IMR-90 (cell line): Measurements from ENCODE around the gene HPN. TPM values are rescaled to one million over a fixed set of nuclear protein-coding genes. Genes with fewer than 3 reads are reported as not detected.

Experiments used
- ATAC-seq: fragments of 200-7000 bp; cut with Tn5 transposase; 2 replicates; pipeline ENCODE4 v1.9.1; 2020; ENCODE audit warnings: low read depth, mild to moderate bottlenecking, moderate library complexity
- BruUV-seq: library from RNA; stranded (reverse); fragments of 400-500 nt; replicated peaks from 2 replicates; lab custom pipeline; 2021; lab: Mats Ljungman, UMichigan
- CTCF ChIA-PET: fragments of 300-600 bp; formaldehyde crosslinking; extraction: SDS; loops from one replicate; lab custom pipeline; 2021; ENCODE audit warnings: antibody characterized with exemption; lab: Yijun Ruan, JAX
- POLR2A ChIA-PET: fragments of 300-600 bp; sonication (Branson Sonifier 250); formaldehyde crosslinking; loops from one replicate; lab custom pipeline; 2022; ENCODE audit warnings: antibody characterized with exemption; ENCODE audit not compliant: unreplicated experiment; lab: Charles Lee
- DNase-seq: peaks from one replicate; pipeline ENCODE4 v3.0.0; 2013
- H2AFZ ChIP-seq: replicated peaks from 2 replicates; pipeline ENCODE3; 2013; ENCODE audit warnings: low read length, mild to moderate bottlenecking; ENCODE audit not compliant: poor library complexity
- H2AK5ac ChIP-seq: 2 replicates; pipeline ENCODE4 v1.6.1; 2013; ENCODE audit warnings: low read depth, low read length, inconsistent platforms
- H2AK9ac ChIP-seq: replicated peaks from 2 replicates; pipeline ENCODE3; 2013; ENCODE audit warnings: mild to moderate bottlenecking, low read depth, low read length, moderate library complexity; ENCODE audit not compliant: poor library complexity
- H2BK120ac ChIP-seq: 2 replicates; pipeline ENCODE4 v1.6.1; 2013; ENCODE audit warnings: low read depth, low read length, inconsistent platforms
- H2BK15ac ChIP-seq: 3 replicates; pipeline ENCODE4 v1.6.1; 2013; ENCODE audit warnings: low read depth, low read length, inconsistent platforms
- H2BK20ac ChIP-seq: 2 replicates; pipeline ENCODE4 v1.6.1; 2013; ENCODE audit warnings: low read depth, mild to moderate bottlenecking, inconsistent platforms, low read length, moderate library complexity
- H2BK5ac ChIP-seq: 2 replicates; pipeline ENCODE4 v1.6.1; 2013; ENCODE audit warnings: mild to moderate bottlenecking, low read depth, low read length, inconsistent platforms; ENCODE audit not compliant: poor library complexity, severe bottlenecking
- H3K14ac ChIP-seq: replicated peaks from 2 replicates; pipeline ENCODE4 v1.6.1; 2013; ENCODE audit warnings: low read depth, low read length, inconsistent platforms
- H3K18ac ChIP-seq: 2 replicates; pipeline ENCODE4 v1.6.1; 2013; ENCODE audit warnings: low read depth, low read length, control low read depth
- H3K23ac ChIP-seq: 2 replicates; pipeline ENCODE4 v1.6.1; 2013; ENCODE audit warnings: low read depth, low read length, inconsistent platforms
- H3K27ac ChIP-seq: 2 replicates; pipeline ENCODE4 v1.5.1; 2013; ENCODE audit warnings: mild to moderate bottlenecking, control low read depth, low read length; ENCODE audit not compliant: insufficient read depth
- H3K27me3 ChIP-seq: 2 replicates; pipeline ENCODE4 v1.6.1; 2013; ENCODE audit warnings: low read length; ENCODE audit not compliant: control insufficient read depth, insufficient read depth
- H3K36me3 ChIP-seq: 2 replicates; pipeline ENCODE4 v1.6.1; 2013; ENCODE audit warnings: low read length, mixed read lengths; ENCODE audit not compliant: control insufficient read depth, insufficient read depth
- H3K4ac ChIP-seq: 2 replicates; pipeline ENCODE4 v1.6.1; 2013; ENCODE audit warnings: low read depth, low read length, inconsistent platforms
- H3K4me1 ChIP-seq: 2 replicates; pipeline ENCODE4 v1.6.1; 2013; ENCODE audit warnings: low read length, mixed read lengths; ENCODE audit not compliant: control insufficient read depth, insufficient read depth
- H3K4me2 ChIP-seq: 2 replicates; pipeline ENCODE4 v1.6.1; 2013; ENCODE audit warnings: low read depth, mild to moderate bottlenecking, control low read depth, low read length, moderate library complexity
- H3K4me3 ChIP-seq: 2 replicates; pipeline ENCODE4 v1.5.1; 2013; ENCODE audit warnings: low read depth, mild to moderate bottlenecking, control low read depth, low read length, moderate library complexity; ENCODE audit not compliant: insufficient read depth
- H3K56ac ChIP-seq: 2 replicates; pipeline ENCODE4 v1.6.1; 2013; ENCODE audit warnings: low read length, inconsistent platforms; ENCODE audit not compliant: insufficient read depth; ENCODE audit errors: extremely low read depth
- H3K79me1 ChIP-seq, 2 experiments: 2 replicates each; pipeline ENCODE4 v1.6.1; 2013; ENCODE audit warnings: low read length in 2 of 2, inconsistent platforms in 1 of 2, low read depth in 1 of 2
- H3K9ac ChIP-seq: 2 replicates; pipeline ENCODE4 v1.6.1; 2013; ENCODE audit warnings: low read depth, low read length, control low read depth
- H3K9me1 ChIP-seq: 2 replicates; pipeline ENCODE4 v1.6.1; 2013; ENCODE audit warnings: low read length, inconsistent platforms; ENCODE audit not compliant: insufficient read depth
- H3K9me3 ChIP-seq: 2 replicates; pipeline ENCODE4 v1.6.1; 2013; ENCODE audit warnings: low read length; ENCODE audit not compliant: control insufficient read depth, insufficient read depth
- H4K20me1 ChIP-seq: 2 replicates; pipeline ENCODE4 v1.6.1; 2013; ENCODE audit warnings: low read length, inconsistent platforms; ENCODE audit not compliant: insufficient read depth
- H4K5ac ChIP-seq: 2 replicates; pipeline ENCODE4 v1.6.1; 2013; ENCODE audit warnings: mild to moderate bottlenecking, low read depth, low read length, control low read depth
- H4K8ac ChIP-seq, 2 experiments: 2 replicates each; pipeline ENCODE4 v1.6.1; 2013; ENCODE audit warnings: low read depth in 2 of 2, low read length in 2 of 2, control low read depth in 1 of 2, inconsistent platforms in 1 of 2
- H4K91ac ChIP-seq: 2 replicates; pipeline ENCODE4 v1.6.1; 2013; ENCODE audit warnings: low read depth, low read length, inconsistent platforms; ENCODE audit not compliant: insufficient read depth
- CEBPB ChIP-seq: IDR thresholded peaks from 2 replicates; pipeline ENCODE4 v1.6.1; 2012; ENCODE audit warnings: low read depth, low read length, improper control_type of control experiment
- MXI1 ChIP-seq: IDR thresholded peaks from 2 replicates; pipeline ENCODE4 v1.6.1; 2012; ENCODE audit warnings: low read depth, mild to moderate bottlenecking, low read length, moderate library complexity, borderline replicate concordance
- WGBS, 2 experiments: methylation state at CpG; one replicate each; pipeline versions ENCODE4 v1.1.5 to v1.1.7; 2013; ENCODE audit warnings: missing lambda C conversion rate in 2 of 2; ENCODE audit not compliant: insufficient read length in 1 of 2; ENCODE audit errors: extremely low coverage in 2 of 2; 5-methylcytosine and 5-hydroxymethylcytosine counted together
- dilution Hi-C: fragments of 300-500 bp; cut with HindIII; formaldehyde crosslinking; loops from one replicate; pipeline ENCODE4 v1.14.3; 2018; ENCODE audit warnings: low sequenced_read_pairs; ENCODE audit not compliant: unreplicated experiment
- in situ Hi-C: fragments of 300-500 bp; cut with MboI; formaldehyde crosslinking; loops from 3 replicates; pipeline ENCODE4 v1.14.3; 2019; ENCODE audit warnings: low sequenced_read_pairs, inconsistent platforms, mixed read lengths
- intact Hi-C: fragments of 100-400 bp; cut with micrococcal nuclease; formaldehyde crosslinking; loops from 2 replicates; pipeline ENCODE4 v1.10.0; 2022
- polyA plus RNA-seq, 3 experiments: library from polyadenylated mRNA; depleted of rRNA; stranded (reverse); fragments of >200 nt; gene quantifications; 2 replicates each; pipeline ENCODE4 v1.2.3, GENCODE V29; 2012; ENCODE audit warnings: low replicate concordance in 1 of 3
- total RNA-seq: library from RNA; depleted of rRNA; stranded (reverse); fragments of >200 nt; gene quantifications from 2 replicates; pipeline ENCODE4 v1.2.3, GENCODE V29; 2012

HPN gene
- total and polyA plus RNA-seq, 2 of the 4 experiments (the other 2 are of a cell fraction): not detected

- Histone ChIP-seq H2AK9ac (no peak overlapping the region), H3K36me3 (peaks cover 5% of the 10 kb centered on the region), H3K14ac (no peak overlapping the region), H3K27me3 (no peaks in the 10 kb centered on the region; the same call in 1 of the 2 replicates), H4K5ac (no peak overlapping the region), H3K4me3 (no peak overlapping the region), H2BK120ac (no peak overlapping the region), H3K4me1 (peaks cover 3% of the 10 kb centered on the region; the same call in 1 of the 2 replicates), H4K8ac (no peak overlapping the region), H2BK20ac (no peak overlapping the region), H3K9me3 (no peaks in the 10 kb centered on the region), H2BK15ac (no peak overlapping the region), H3K27ac (no peak overlapping the region), H3K4me2 (no peak overlapping the region), H3K9ac (no peak overlapping the region), H4K20me1 (no peaks in the 10 kb centered on the region; the same call in 1 of the 2 replicates), H2AK5ac (no peak overlapping the region), H3K56ac (no peak overlapping the region), H2BK5ac (no peak overlapping the region), H3K23ac (no peak overlapping the region), H3K18ac (no peak overlapping the region), H3K4ac (no peak overlapping the region), H4K91ac (no peak overlapping the region), H2AFZ (no peak overlapping the region), H3K9me1 (no peaks in the 10 kb centered on the region), H3K79me1 (no peaks in the 10 kb centered on the region)
- in situ Hi-C loops: no loop called here
- WGBS, 2 experiments: 92% methylated on average over 16 of the region's 17 CpGs; no CpG with 5 or more reads in 1 of the 2 experiments
- dilution Hi-C loops: no loop called here
- ChIA-PET CTCF (no interaction called here), POLR2A (no interaction called here)
- no peak for TF ChIP-seq CEBPB
- TF ChIP-seq MXI1: no peak
- no TSS peak for BruUV-seq
- DNase-seq (no peak), ATAC-seq (no peak)
- intact Hi-C loops: no loop called here
These were observed 9.1 kb upstream of the HPN start for GRCh38 chr19:35032356-35032865.
